Stimulated activated CD8-positive, alpha-beta memory T cell treated with anti-CD3 and anti-CD28 coated beads, Interleukin-15, amount 100 ng/mL, for 4 hours (primary cell): ENCODE data around the gene GRM8.

Experiments used
- DNase-seq, 2 donors: peaks; one replicate each; pipeline ENCODE4 v3.0.0-alpha.2; 2020; ENCODE audit warnings: low read depth in 2 of 2

Gene GRM8

DNA sequence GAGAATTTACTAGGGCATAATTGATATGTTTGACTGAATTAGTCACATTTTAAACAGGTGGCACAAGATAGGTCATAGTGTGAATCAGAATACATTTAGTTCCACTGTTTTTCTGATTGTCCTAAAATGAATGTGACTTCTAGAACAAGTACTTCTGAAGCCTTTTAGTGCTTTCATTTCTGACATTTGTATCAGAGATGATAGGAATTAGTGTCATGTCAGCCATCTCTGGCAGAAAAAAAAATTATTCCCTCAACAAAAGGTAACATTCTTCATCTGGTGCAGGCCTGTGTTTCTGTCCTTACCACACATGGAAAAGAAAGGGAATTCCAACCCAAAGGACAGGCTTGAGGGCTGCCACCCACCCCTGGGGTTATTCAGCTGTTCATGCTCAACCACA, 21.3 kb downstream of the GRM8 start:
- no peak for DNase-seq

GRCh38 chr7:127230192-127230925, 22.4 kb downstream of the GRM8 start:
- DNase-seq: no peak

DNA sequence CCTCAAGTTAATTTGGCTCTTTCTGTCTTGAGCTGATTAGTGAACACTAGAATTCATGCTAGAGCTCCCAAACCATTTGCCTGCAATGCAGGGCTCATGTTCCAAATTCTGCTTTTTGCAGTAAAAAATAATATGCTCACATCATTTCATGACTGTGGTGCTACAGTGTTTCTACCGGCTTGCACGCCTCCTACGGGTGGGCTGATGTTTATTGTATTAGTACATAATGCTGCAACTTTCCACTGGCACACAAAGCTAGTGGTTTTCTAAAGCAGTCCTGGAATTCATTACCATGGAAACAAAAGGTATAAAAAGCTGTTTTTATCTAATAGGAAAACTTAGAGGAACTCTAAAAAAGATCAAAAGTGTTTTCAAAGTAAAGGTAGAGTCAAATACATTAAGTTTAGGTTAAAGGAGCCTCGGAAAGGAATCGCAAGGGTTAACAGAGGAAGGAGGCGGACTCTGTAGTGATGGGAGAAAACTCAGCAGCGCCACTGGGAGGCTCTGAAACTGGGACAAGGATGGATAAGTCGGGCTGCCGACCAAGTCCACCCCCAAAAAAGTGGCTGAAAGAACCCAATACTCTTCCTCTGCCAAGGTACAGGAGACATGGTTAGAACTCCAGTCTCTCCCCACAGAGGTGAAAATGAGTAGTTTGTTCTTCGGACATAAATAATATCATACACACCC, 25.9 kb downstream of the GRM8 start:
- DNase-seq: no peak

GRCh38 chr7:127221731-127222130, 31.0 kb downstream of the GRM8 start:
- DNase-seq: no peak

DNA sequence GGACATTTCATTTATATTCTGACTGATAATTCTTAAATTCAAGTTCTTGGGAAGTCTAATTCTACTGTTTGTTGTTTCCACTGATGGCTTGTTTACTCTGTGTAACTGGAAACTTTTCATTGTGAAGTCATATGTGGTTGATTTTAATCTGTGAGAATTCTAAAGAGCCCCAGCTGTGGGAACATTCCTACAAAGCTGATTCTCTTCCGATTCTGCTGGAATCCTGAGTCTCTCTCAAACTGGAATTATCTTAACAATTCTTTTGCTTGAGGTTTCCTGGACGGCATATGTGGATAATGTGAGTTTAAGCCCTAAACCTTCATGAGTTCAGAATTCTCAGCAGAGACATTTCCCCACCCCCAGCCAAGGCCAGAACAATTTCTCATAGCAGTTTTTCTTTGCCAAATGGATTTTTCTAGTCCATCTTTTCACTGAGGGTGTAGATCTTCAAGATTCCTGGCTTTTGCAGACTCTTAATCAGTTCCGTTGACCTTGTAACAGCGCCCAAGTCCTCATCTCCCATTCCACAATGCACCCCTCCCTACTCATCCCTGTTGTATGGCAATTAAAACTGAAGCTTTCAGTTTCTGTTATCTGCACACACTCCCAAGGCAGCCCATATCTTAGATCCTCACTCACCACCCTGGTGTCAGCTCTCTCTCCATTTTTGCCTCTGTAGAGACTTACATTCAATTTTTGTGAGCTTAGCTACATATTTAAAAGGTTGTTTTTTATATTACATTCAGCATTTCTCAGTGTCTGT, 37.6 kb downstream of the GRM8 start:
- no peak for DNase-seq

GRCh38 chr7:127209886-127210285, 42.9 kb downstream of the GRM8 start:
- DNase-seq: no peak

DNA sequence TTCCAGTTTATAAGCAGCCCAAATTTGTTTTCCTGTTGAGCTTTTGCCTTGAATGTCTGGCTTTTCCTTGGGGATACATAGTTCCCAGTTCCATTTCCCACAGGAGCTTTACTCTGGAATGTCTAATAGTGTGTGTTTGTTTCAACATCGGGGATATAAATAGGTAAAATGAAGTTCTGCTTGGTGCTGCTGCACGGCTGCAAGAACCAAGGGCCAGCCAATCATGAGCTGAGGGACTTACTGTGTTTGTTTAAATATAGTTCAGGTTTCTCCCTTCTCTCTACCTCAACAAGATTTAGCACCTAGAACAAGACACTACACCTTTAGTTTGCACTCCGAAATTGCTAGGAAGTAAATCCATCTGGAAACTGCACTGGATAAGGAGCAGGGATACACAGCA, 43.9 kb downstream of the GRM8 start:
- no peak for DNase-seq

DNA sequence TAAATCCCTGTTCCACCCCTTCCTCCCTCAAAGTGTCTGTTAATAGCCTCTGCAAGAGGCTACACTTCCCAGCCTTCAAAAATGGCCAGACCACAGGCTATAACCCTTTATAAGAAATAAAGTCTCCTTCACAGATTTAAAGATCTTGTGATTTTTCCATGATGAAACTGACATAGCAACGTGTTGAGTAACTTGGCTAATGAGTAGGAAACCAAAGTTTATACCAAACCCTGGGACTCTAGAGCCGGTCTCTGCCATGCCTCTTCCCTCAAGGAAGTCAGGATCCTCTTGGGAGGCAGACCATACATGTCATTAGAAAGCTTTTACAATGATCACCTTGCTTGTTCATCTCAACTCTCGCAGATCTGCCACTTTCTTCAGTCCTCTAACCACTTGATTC, 44.4 kb downstream of the GRM8 start:
- DNase-seq: no peak

DNA sequence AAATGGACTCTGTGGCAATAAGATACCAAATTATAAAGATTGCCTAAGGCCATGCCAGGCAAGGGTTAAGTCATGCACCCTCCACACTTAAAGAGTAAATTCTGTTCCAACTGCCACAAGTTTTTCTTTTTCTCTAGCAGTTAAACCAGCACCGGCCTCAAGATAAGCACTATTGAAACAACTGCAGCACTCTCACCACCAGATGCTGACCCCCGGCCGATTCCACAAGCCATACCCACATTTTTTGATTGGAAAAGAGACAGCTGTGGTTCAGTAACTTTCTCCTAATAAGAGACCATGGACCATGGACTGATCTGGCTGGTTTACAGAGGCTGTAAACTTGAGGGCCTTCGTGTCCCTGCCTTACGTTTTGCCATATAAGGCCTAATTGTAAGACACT, 44.9 kb downstream of the GRM8 start:
- no peak for DNase-seq

- DNase-seq: no peak
Observed at GRCh38 chr7:127207230-127207629, 45.5 kb downstream of the GRM8 start.

DNA sequence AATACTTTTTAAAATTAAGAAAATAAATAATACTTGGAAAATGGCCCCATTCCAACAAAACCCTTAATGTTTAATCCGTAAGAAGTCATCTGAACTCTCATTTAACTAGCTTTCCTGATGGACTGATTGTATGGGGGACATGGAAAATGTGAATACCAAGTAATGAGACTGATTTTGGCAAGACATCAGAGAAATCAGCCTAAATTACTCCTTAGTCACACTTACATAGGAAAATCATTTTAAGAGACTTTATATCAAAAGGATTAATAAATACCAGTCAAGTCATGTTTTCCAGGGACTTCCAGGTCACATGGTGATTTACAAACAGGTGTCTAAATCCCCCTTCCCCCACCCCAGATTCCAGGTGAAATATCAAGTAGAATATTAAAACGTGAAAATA, 58.2 kb downstream of the GRM8 start:
- no peak for DNase-seq

GRCh38 chr7:127189886-127190285, 62.9 kb downstream of the GRM8 start:
- no peak for DNase-seq

DNA sequence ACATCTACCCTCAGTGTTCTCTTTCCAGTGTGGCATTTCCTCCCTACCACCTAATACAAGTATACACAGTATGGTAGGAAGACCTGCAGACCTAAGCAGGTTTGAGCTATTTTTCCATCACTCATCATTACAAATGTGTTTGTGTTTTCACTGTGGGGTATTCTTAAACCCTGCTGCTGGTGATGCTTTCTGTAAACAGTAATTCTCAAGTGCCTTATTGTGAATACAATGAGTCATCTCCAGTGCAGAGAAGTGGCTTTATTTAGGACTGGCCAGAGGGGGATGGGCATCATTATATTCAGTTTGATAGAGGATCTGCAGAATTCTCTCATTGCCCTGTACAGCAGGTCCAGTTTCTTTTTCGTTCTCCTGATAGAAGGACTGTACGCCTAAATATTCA, 63.7 kb downstream of the GRM8 start:
- no peak for DNase-seq

- DNase-seq: no peak
Observed at GRCh38 chr7:127187740-127188139, 65.0 kb downstream of the GRM8 start.

DNA sequence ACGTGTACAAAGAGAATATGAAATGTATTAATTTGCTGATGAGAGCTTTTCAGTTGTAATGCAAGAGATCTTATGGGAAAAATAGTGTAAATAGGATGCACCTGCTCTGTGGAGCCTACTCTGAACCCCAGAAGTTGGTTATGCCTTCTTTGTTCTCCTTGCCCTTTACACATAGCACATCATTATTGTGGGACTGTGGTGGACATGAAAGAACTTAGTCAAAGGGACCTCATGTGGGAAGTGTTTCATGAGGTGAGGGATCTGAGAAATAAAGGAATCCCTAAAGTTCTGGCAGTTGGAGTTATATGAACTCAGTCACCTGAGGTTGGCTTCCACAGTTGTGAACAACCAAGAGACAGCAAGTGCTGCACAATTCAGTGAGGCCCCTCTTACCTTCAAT, 66.1 kb downstream of the GRM8 start:
- no peak for DNase-seq

DNA sequence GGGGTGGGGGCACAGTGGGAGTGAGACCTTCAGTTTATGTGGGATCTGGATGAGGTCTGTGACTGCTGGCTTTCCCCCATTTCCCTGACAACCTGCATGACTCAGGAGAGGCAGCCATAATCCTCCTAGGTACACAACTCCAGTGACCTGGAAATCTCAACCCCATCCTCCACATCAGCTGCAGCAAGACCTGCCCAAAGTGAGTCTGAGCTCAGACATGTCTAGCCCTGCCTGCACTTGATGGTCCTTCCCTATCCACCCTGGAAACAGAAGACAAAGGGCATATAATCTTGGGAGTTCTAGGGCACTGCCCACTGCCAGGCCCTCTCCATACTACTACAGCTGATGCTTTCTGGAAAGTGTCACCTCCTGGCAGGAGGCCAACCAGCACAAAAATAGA, 75.6 kb downstream of the GRM8 start:
- DNase-seq: no peak

GRCh38 chr7:127162366-127162765, 90.4 kb downstream of the GRM8 start:
- DNase-seq: no peak

DNA sequence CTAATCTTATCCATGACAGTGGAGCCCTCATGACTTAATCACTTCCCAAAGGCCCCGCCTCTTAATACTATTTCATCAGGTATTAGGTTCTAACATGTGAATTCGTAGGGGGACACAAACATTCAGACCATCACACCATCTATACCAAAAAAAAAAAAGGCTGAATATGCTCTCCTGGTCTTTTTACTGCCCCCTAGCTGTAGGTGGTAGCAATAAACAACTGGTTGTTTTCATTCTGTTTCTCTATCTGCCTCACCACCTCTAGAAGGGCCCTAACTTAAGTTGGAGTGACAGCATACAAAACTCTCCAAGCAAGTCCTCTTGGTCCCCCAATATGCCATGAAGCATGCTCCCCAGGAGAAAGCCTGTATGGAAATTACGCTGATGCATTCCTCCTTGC, 94.1 kb downstream of the GRM8 start:
- no peak for DNase-seq

GRCh38 chr7:127154958-127155357, 97.8 kb downstream of the GRM8 start:
- no peak for DNase-seq

DNA sequence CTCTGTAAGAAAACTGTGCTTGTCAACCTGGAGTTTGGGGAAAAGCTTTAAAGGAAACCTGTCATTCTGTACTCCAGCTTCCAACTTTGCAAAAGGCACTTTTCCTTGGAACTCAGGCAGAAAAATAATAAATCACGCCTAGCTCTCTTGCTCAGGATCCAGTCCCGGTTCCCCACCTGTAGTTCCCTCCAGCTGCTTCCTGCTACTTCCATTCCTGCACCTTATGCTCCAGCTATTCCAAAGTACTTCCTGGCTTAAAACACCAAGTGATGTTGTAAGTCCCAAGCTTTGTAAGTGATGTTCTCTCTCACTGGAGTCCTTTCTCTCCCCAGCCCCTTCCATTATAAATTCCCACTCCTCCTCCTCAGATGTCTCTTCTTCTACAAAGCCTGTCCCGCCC, 98.6 kb downstream of the GRM8 start:
- no peak for DNase-seq

DNA sequence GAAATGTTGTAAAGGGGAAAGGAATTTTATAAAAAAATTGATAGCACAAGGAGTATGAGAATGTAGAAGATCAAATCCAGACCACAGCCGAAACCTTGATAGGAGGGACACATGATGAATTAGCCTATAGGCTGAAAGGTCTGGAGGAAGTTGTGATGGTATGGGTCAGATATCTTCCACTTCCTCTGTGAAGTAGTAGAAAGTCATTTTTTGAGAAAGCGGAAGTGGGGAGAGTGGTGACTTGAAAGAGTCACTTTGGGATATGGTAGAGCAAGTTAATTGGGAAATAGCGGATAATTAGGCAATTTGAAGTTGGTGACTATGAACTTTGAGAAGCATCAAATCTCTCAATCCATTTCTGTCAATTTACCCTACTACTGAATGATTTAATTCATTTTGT, 99.4 kb downstream of the GRM8 start:
- no peak for DNase-seq

DNA sequence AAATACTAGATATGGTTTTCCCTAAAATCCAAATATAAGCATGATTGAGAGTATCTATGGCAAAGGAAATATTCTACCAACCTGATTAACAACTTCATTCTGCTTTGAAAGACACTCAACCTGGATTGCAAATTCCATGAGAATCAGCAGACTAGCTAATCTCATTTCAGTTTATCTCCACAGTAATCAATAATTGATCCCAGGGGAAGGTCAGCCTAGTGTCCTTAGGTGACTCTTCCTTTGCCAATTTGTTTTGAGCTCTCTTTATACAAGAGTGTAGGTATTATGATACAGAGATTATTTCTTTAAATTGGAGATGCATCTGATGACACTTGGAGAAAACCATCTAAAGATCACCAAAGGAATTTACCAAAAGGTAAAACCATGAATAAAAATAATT, 100.3 kb downstream of the GRM8 start:
- no peak for DNase-seq

- DNase-seq: no peak
Observed at GRCh38 chr7:127151379-127151778, 101.4 kb downstream of the GRM8 start.
